OCI-LY1 (cell line): ENCODE results near the gene ERCC1.
"Not testable (repeated sequence)": the region's sequence is repeated elsewhere in the genome, so short reads cannot be mapped to it uniquely, and the experiment has no call there.

ENCODE experiments used
- H2AFZ ChIP-seq: fragments of 200-600 bp; sonication (generic), shearing (Covaris generic); 2 replicates; pipeline ENCODE4 v1.6.0; 2014; ENCODE audit warnings: antibody characterized with exemption, mild to moderate bottlenecking, low read length
- H3F3A ChIP-seq: fragments of 200-600 bp; sonication (generic), shearing (Covaris generic); 2 replicates; pipeline ENCODE4 v1.6.0; 2014; ENCODE audit warnings: mild to moderate bottlenecking, antibody characterized with exemption, low read length, moderate library complexity; ENCODE audit not compliant: insufficient read depth
- H3K27ac ChIP-seq: fragments of 200-600 bp; sonication (generic); 2 replicates; pipeline ENCODE4 v1.5.1; 2014; ENCODE audit warnings: low read length, mixed run types, mild to moderate bottlenecking, low read depth; ENCODE audit not compliant: poor library complexity, severe bottlenecking
- H3K27me3 ChIP-seq: fragments of 200-600 bp; sonication (generic); 2 replicates; pipeline ENCODE4 v1.6.0; 2014; ENCODE audit warnings: antibody characterized with exemption, mild to moderate bottlenecking, low read length, moderate library complexity; ENCODE audit not compliant: insufficient read depth
- H3K36me3 ChIP-seq: fragments of 200-600 bp; sonication (generic); 2 replicates; pipeline ENCODE4 v1.6.1; 2014; ENCODE audit warnings: mild to moderate bottlenecking, antibody characterized with exemption, low read length, moderate library complexity, mixed read lengths; ENCODE audit not compliant: insufficient read depth
- H3K4me1 ChIP-seq: fragments of 200-600 bp; sonication (generic); 2 replicates; pipeline ENCODE4 v1.5.1; 2014; ENCODE audit warnings: mild to moderate bottlenecking, low read length, moderate library complexity; ENCODE audit not compliant: insufficient read depth, severe bottlenecking
- H3K4me2 ChIP-seq: fragments of 200-600 bp; sonication (generic), shearing (Covaris generic); 2 replicates; pipeline ENCODE4 v1.6.1; 2014; ENCODE audit warnings: low read length
- H3K4me3 ChIP-seq: fragments of 200-600 bp; sonication (generic); 2 replicates; pipeline ENCODE4 v1.5.1; 2014; ENCODE audit warnings: low read length, low read depth, mild to moderate bottlenecking, mixed read lengths; ENCODE audit not compliant: poor library complexity, severe bottlenecking
- H3K79me2 ChIP-seq: fragments of 200-600 bp; shearing (Covaris generic); 2 replicates; pipeline ENCODE4 v1.6.1; 2016; ENCODE audit warnings: mixed run types, low read length, mixed read lengths; ENCODE audit not compliant: insufficient read depth
- H3K9ac ChIP-seq: fragments of 200-600 bp; sonication (generic), shearing (Covaris generic); 2 replicates; pipeline ENCODE4 v1.6.1; 2014; ENCODE audit warnings: mild to moderate bottlenecking, low read length, mixed read lengths
- H3K9me2 ChIP-seq: fragments of 200-600 bp; sonication (generic), shearing (Covaris generic); 2 replicates; pipeline ENCODE4 v1.6.1; 2014; ENCODE audit warnings: low read depth, mild to moderate bottlenecking, low read length, mixed read lengths
- H3K9me3 ChIP-seq: fragments of 200-600 bp; shearing (Covaris generic); 2 replicates; pipeline ENCODE4 v1.6.1; 2014; ENCODE audit warnings: low read length, mixed read lengths
- H4K20me1 ChIP-seq: fragments of 200-600 bp; sonication (generic), shearing (Covaris generic); 2 replicates; pipeline ENCODE4 v1.6.0; 2016; ENCODE audit warnings: mild to moderate bottlenecking, low read length; ENCODE audit not compliant: insufficient read depth
- EZH2 ChIP-seq: fragments of 200-600 bp; sonication (generic), shearing (Covaris generic); IDR thresholded peaks from 2 replicates; pipeline ENCODE4 v1.8.0; 2017; ENCODE audit warnings: borderline replicate concordance, mixed run types, mild to moderate bottlenecking, antibody characterized with exemption, low read length, moderate library complexity, mixed read lengths
- TF ChIP-seq, protein P1 (sequence below): fragments of 200-600 bp; sonication (generic), shearing (Covaris generic); IDR thresholded peaks from 2 replicates; pipeline ENCODE4 v1.5.1; 2017; ENCODE audit warnings: mild to moderate bottlenecking, antibody characterized with exemption, low read length, moderate library complexity, mixed read lengths

Gene ERCC1

DNA sequence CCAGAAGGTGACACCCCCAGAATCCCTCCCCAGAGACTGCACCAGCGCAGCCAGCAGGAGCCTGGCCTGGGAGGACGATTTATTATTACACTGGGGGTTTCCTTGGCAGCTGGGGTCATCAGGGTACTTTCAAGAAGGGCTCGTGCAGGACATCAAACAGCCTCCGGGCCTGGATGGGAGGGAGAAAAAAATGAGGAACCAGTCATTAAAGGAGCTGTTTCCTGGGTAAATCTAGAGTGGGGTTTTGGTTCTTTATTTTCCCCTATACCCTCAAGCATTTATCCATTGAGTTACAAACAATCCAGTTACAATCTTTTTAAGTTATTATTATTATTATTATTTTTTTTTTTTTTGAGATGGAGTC is 14.2 kb downstream of the ERCC1 start:
- H3K36me3 ChIP-seq: peaks cover 35% of the 10 kb centered on the region

GRCh38 chr19:45408830-45409556 is 14.7 kb downstream of the ERCC1 start:
- Histone ChIP-seq H3K36me3 (peaks cover 29% of the 10 kb centered on the region), H3K79me2 (peaks cover 6% of the 10 kb centered on the region; the same call in 1 of the 2 replicates), H3K9me2 (no peaks in the 10 kb centered on the region), H3K4me2 (no peak overlapping the region), H3K9me3 (no peaks in the 10 kb centered on the region), H3F3A (no peaks in the 10 kb centered on the region), H3K27ac (peak overlapping the region; percentile 19), H2AFZ (no peak overlapping the region), H3K9ac (no peak overlapping the region), H4K20me1 (no peaks in the 10 kb centered on the region), H3K4me3 (no peak overlapping the region), H3K4me1 (peaks cover 37% of the 10 kb centered on the region), H3K27me3 (no peaks in the 10 kb centered on the region)
- no peak for TF ChIP-seq EZH2
- TF ChIP-seq, protein P1, sequence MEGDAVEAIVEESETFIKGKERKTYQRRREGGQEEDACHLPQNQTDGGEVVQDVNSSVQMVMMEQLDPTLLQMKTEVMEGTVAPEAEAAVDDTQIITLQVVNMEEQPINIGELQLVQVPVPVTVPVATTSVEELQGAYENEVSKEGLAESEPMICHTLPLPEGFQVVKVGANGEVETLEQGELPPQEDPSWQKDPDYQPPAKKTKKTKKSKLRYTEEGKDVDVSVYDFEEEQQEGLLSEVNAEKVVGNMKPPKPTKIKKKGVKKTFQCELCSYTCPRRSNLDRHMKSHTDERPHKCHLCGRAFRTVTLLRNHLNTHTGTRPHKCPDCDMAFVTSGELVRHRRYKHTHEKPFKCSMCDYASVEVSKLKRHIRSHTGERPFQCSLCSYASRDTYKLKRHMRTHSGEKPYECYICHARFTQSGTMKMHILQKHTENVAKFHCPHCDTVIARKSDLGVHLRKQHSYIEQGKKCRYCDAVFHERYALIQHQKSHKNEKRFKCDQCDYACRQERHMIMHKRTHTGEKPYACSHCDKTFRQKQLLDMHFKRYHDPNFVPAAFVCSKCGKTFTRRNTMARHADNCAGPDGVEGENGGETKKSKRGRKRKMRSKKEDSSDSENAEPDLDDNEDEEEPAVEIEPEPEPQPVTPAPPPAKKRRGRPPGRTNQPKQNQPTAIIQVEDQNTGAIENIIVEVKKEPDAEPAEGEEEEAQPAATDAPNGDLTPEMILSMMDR: no peak

More for the DNA sequence above, 14.2 kb downstream of the ERCC1 start:
- Histone ChIP-seq H3K79me2 (peaks cover 6% of the 10 kb centered on the region; the same call in 1 of the 2 replicates), H3K4me3 (no peak overlapping the region), H3F3A (no peaks in the 10 kb centered on the region), H3K27ac (peak overlapping the region; percentile 19), H3K27me3 (no peaks in the 10 kb centered on the region), H3K4me2 (no peak overlapping the region), H3K9ac (no peak overlapping the region), H4K20me1 (no peaks in the 10 kb centered on the region), H3K9me3 (no peaks in the 10 kb centered on the region), H2AFZ (no peak overlapping the region), H3K4me1 (peaks cover 31% of the 10 kb centered on the region), H3K9me2 (no peaks in the 10 kb centered on the region)
- TF ChIP-seq, protein P1: no peak
- no peak for TF ChIP-seq EZH2

DNA sequence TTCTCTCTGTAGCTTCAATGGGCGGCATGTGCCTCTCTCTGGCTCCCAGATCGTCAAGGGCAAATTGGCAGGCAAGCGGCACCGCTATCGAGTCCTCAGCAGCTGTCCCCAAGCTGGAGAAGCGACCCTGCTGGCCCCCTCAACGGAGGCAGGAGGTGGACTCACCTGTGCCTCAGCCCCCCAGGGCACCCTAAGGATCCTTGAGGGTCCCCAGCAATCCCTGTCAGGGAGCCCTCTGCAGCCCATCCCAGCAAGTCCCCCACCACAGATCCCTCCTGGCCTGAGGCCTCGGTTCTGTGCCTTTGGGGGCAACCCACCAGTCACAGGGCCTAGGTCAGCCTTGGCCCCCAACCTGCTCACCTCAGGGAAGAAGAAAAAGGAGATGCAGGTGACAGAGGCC is 15.6 kb downstream of the ERCC1 start:
- Histone ChIP-seq H3F3A (no peaks in the 10 kb centered on the region), H4K20me1 (no peaks in the 10 kb centered on the region), H3K9me3 (no peaks in the 10 kb centered on the region), H3K4me3 (peak overlapping the region; percentile 84), H3K27ac (no peak overlapping the region), H3K4me2 (peak overlapping the region; percentile 68; the same call in 1 of the 2 replicates), H3K27me3 (no peaks in the 10 kb centered on the region), H3K36me3 (peaks cover 21% of the 10 kb centered on the region), H3K4me1 (peaks cover 45% of the 10 kb centered on the region), H3K79me2 (peaks cover 6% of the 10 kb centered on the region; the same call in 1 of the 2 replicates), H3K9me2 (no peaks in the 10 kb centered on the region), H3K9ac (no peak overlapping the region), H2AFZ (no peak overlapping the region)
- TF ChIP-seq EZH2: no peak
- TF ChIP-seq, protein P1: no peak

GRCh38 chr19:45407585-45407984 is 16.1 kb downstream of the ERCC1 start:
- H3K36me3 ChIP-seq: peaks cover 15% of the 10 kb centered on the region
- not testable (repeated sequence) for H2AFZ ChIP-seq, H3K27ac ChIP-seq, H3K27me3 ChIP-seq, H3F3A ChIP-seq, H3K79me2 ChIP-seq, H4K20me1 ChIP-seq, H3K9me2 ChIP-seq, H3K9me3 ChIP-seq
- H3K4me2 ChIP-seq: peak overlapping the region; percentile 68
- peak overlapping the region; percentile 83 for H3K9ac ChIP-seq
- peaks cover 51% of the 10 kb centered on the region for H3K4me1 ChIP-seq
- H3K4me3 ChIP-seq: peak overlapping the region; percentile 84
